ENCODE measurements around the gene PERM1. TPM values are rescaled to one million over a fixed set of nuclear protein-coding genes. Genes with fewer than 3 reads are reported as not detected.
A peak's percentile ranks its signal among the peaks of the same experiment; 100 is the strongest.
"Not testable (repeated sequence)": the region's sequence is repeated elsewhere in the genome, so short reads cannot be mapped to it uniquely, and the experiment has no call there.

Gene PERM1
- total RNA-seq = 3.1 TPM
- 1 to 10 TPM in 7 of 8 donors, under 1 TPM in 1; 0.86 to 2.5 (median 1.8) TPM for polyA plus RNA-seq (ENCODE audit: insufficient read depth in 1 of 8, insufficient read length in 8 of 8, low replicate concordance in 1 of 8)
- long read RNA-seq, donor 1 = 0 reads
- long read RNA-seq, donor 2 = 0 reads
- long read RNA-seq, donor 3 = 0 reads
- long read RNA-seq, donor 4 = 0 reads
- long read RNA-seq, donor 5 = 0 reads
- long read RNA-seq, donor 6 = 0 reads
- long read RNA-seq, donor 7 = 0 reads
- long read RNA-seq, donor 8 = 0 reads
- long read RNA-seq, donor 9 = 0 reads
- long read RNA-seq, donor 10 = 0 reads
- long read RNA-seq, donor 11, partial matches to known transcripts = 0 of 1 reads
- long read RNA-seq, donor 11, other reads (novel, unspliced or antisense) = 0 of 1 reads

- H3K36me3 ChIP-seq (ENCODE audit: control insufficient read depth, insufficient read depth, low read length) = no peaks in the 10 kb centered on the region
- H3K27me3 ChIP-seq (ENCODE audit: control insufficient read depth, insufficient read depth, low read length) = peaks cover 27% of the 10 kb centered on the region
- no peak within 1 kb of the TSS for H3K4me3 ChIP-seq (ENCODE audit: low read length)
- 61% methylated on average over 28 of the region's 28 CpGs for WGBS (ENCODE audit: insufficient coverage)
- H3K9me3 ChIP-seq (replicated peaks; ENCODE audit: control insufficient read depth, low read depth, low read length) = no peaks in the 10 kb centered on the region
- peaks cover 13% of the 10 kb centered on the region for H3K4me1 ChIP-seq (ENCODE audit: control insufficient read depth, insufficient read depth, low read length)
- no peak within 1 kb of the TSS for H3K27ac ChIP-seq (ENCODE audit: low read length)
- no peak for DNase-seq
Measured at GRCh38 chr1:981955-982558, at the start of gene PERM1. Gene PERM1, minus strand, starts transcription at chr1:982093. Its CDS starts 1,064 bp downstream, at chr1:981029.

- peaks cover 34% of the 10 kb centered on the region for H3K27me3 ChIP-seq (ENCODE audit: control insufficient read depth, insufficient read depth, low read length)
- H3K4me1 ChIP-seq (ENCODE audit: control insufficient read depth, insufficient read depth, low read length) = peaks cover 42% of the 10 kb centered on the region
- not testable (repeated sequence) for H3K27ac ChIP-seq (ENCODE audit: low read length); H3K9me3 ChIP-seq (replicated peaks; ENCODE audit: control insufficient read depth, low read depth, low read length); H3K4me3 ChIP-seq (ENCODE audit: low read length); H3K36me3 ChIP-seq (ENCODE audit: control insufficient read depth, insufficient read depth, low read length); DNase-seq
- 53% methylated on average over 6 of the region's 7 CpGs for WGBS (ENCODE audit: insufficient coverage)
Measured at GRCh38 chr1:1030867-1031658, 49.2 kb upstream of the PERM1 start.

GRCh38 chr1:1027791-1028190, 45.9 kb upstream of the PERM1 start:
- no peak for DNase-seq
- WGBS (ENCODE audit: insufficient coverage) = 59% methylated on average over 7 of the region's 17 CpGs

GRCh38 chr1:1026599-1027413, 44.9 kb upstream of the PERM1 start:
- H3K27ac ChIP-seq (ENCODE audit: low read length) = no peak overlapping the region
- no peak for DNase-seq
- peaks cover 60% of the 10 kb centered on the region for H3K4me1 ChIP-seq (ENCODE audit: control insufficient read depth, insufficient read depth, low read length)
- peaks cover 8% of the 10 kb centered on the region for H3K36me3 ChIP-seq (ENCODE audit: control insufficient read depth, insufficient read depth, low read length)
- no peaks in the 10 kb centered on the region for H3K9me3 ChIP-seq (replicated peaks; ENCODE audit: control insufficient read depth, low read depth, low read length)
- no peak overlapping the region for H3K4me3 ChIP-seq (ENCODE audit: low read length)
- 34% methylated on average over 7 of the region's 21 CpGs for WGBS (ENCODE audit: insufficient coverage)
- peaks cover 3% of the 10 kb centered on the region for H3K27me3 ChIP-seq (ENCODE audit: control insufficient read depth, insufficient read depth, low read length)

More at GRCh38 chr1:1027791-1028190, 45.9 kb upstream of the PERM1 start:
- H3K27ac ChIP-seq (ENCODE audit: low read length) = no peak overlapping the region
- peaks cover 4% of the 10 kb centered on the region for H3K36me3 ChIP-seq (ENCODE audit: control insufficient read depth, insufficient read depth, low read length)
- H3K27me3 ChIP-seq (ENCODE audit: control insufficient read depth, insufficient read depth, low read length) = peaks cover 13% of the 10 kb centered on the region
- H3K4me1 ChIP-seq (ENCODE audit: control insufficient read depth, insufficient read depth, low read length) = peaks cover 60% of the 10 kb centered on the region
- no peaks in the 10 kb centered on the region for H3K9me3 ChIP-seq (replicated peaks; ENCODE audit: control insufficient read depth, low read depth, low read length)
- H3K4me3 ChIP-seq (ENCODE audit: low read length) = no peak overlapping the region

- Histone ChIP-seq H3K4me3 (ENCODE audit: low read length) (no peak overlapping the region), H3K27ac (ENCODE audit: low read length) (no peak overlapping the region), H3K9me3 (replicated peaks; ENCODE audit: control insufficient read depth, low read depth, low read length) (no peaks in the 10 kb centered on the region), H3K36me3 (ENCODE audit: control insufficient read depth, insufficient read depth, low read length) (peaks cover 8% of the 10 kb centered on the region), H3K4me1 (ENCODE audit: control insufficient read depth, insufficient read depth, low read length) (peaks cover 60% of the 10 kb centered on the region), H3K27me3 (ENCODE audit: control insufficient read depth, insufficient read depth, low read length) (peaks cover 5% of the 10 kb centered on the region)
- peak; percentile 14 for DNase-seq
- no CpG with 5 or more reads among the region's 10 CpGs for whole genome bisulfite sequencing (ENCODE audit: insufficient coverage)
Measured at GRCh38 chr1:1025730-1026129, 43.8 kb upstream of the PERM1 start.

- Histone ChIP-seq H3K27me3 (ENCODE audit: control insufficient read depth, insufficient read depth, low read length) (peaks cover 5% of the 10 kb centered on the region), H3K4me1 (ENCODE audit: control insufficient read depth, insufficient read depth, low read length) (peaks cover 61% of the 10 kb centered on the region)
Measured at GRCh38 chr1:1024771-1025699, 43.1 kb upstream of the PERM1 start.

GRCh38 chr1:1024149-1024770, 42.4 kb upstream of the PERM1 start:
- no peak for DNase-seq
- H3K9me3 ChIP-seq (replicated peaks; ENCODE audit: control insufficient read depth, low read depth, low read length) = no peaks in the 10 kb centered on the region
- 83% methylated on average over 9 of the region's 9 CpGs for WGBS (ENCODE audit: insufficient coverage)
- no peak overlapping the region for H3K27ac ChIP-seq (ENCODE audit: low read length)
- no peak overlapping the region for H3K4me3 ChIP-seq (ENCODE audit: low read length)
- peaks cover 8% of the 10 kb centered on the region for H3K36me3 ChIP-seq (ENCODE audit: control insufficient read depth, insufficient read depth, low read length)
- peaks cover 61% of the 10 kb centered on the region for H3K4me1 ChIP-seq (ENCODE audit: control insufficient read depth, insufficient read depth, low read length)
- H3K27me3 ChIP-seq (ENCODE audit: control insufficient read depth, insufficient read depth, low read length) = peaks cover 5% of the 10 kb centered on the region

More at GRCh38 chr1:1024771-1025699, 43.1 kb upstream of the PERM1 start:
- Histone ChIP-seq H3K36me3 (ENCODE audit: control insufficient read depth, insufficient read depth, low read length) (peaks cover 8% of the 10 kb centered on the region), H3K4me3 (ENCODE audit: low read length) (no peak overlapping the region), H3K27ac (ENCODE audit: low read length) (no peak overlapping the region), H3K9me3 (replicated peaks; ENCODE audit: control insufficient read depth, low read depth, low read length) (no peaks in the 10 kb centered on the region)
- peak; percentile 13 for DNase-seq
- 52% methylated on average over 12 of the region's 31 CpGs for WGBS (ENCODE audit: insufficient coverage)

GRCh38 chr1:1023700-1024099, 41.8 kb upstream of the PERM1 start:
- Histone ChIP-seq H3K36me3 (ENCODE audit: control insufficient read depth, insufficient read depth, low read length) (peaks cover 8% of the 10 kb centered on the region), H3K9me3 (replicated peaks; ENCODE audit: control insufficient read depth, low read depth, low read length) (no peaks in the 10 kb centered on the region), H3K4me3 (ENCODE audit: low read length) (no peak overlapping the region), H3K27me3 (ENCODE audit: control insufficient read depth, insufficient read depth, low read length) (peaks cover 5% of the 10 kb centered on the region), H3K4me1 (ENCODE audit: control insufficient read depth, insufficient read depth, low read length) (peaks cover 64% of the 10 kb centered on the region), H3K27ac (ENCODE audit: low read length) (no peak overlapping the region)
- no peak for DNase-seq
- 60% methylated on average over 11 of the region's 13 CpGs for WGBS (ENCODE audit: insufficient coverage)

All from muscle of leg (tissue), 16 donors.